Body of pancreas (tissue), 4 donors: Measurements from ENCODE around the gene ADAM11. TPM values are rescaled to one million over a fixed set of nuclear protein-coding genes. Genes with fewer than 3 reads are reported as not detected.

ENCODE experiments used
- ATAC-seq: fragments of 150-250 bp; one replicate; pipeline ENCODE4 v1.9.1; 2016
- DNase-seq, 4 donors: peaks; one replicate each; pipeline ENCODE4 v3.0.0-alpha.2; 2019
- H3K27ac ChIP-seq, 4 donors: fragments of 200-600 bp; sonication (generic); 1 replicate in 3 of 4; 2 replicates in 1 of 4; pipeline versions ENCODE4 v1.5.1 to v1.6.1; 2016 to 2019; ENCODE audit warnings: mild to moderate bottlenecking in 1 of 4, mixed read lengths in 1 of 4, moderate library complexity in 1 of 4
- H3K27me3 ChIP-seq, 2 donors: fragments of 200-600 bp; sonication (generic); one replicate each; pipeline ENCODE4 v1.6.0; 2016; ENCODE audit warnings: mild to moderate bottlenecking in 1 of 2
- H3K36me3 ChIP-seq, 2 donors: fragments of 200-600 bp; sonication (generic); replicated peaks in 1 of 2; 2 replicates each; pipeline ENCODE4 v1.5.1; 2016; ENCODE audit warnings: low read depth in 2 of 2; ENCODE audit not compliant: insufficient read depth in 1 of 2
- H3K4me1 ChIP-seq: fragments of 200-600 bp; sonication (generic); one replicate; pipeline ENCODE4 v1.6.0; 2016
- H3K4me3 ChIP-seq, 2 donors: fragments of 200-600 bp; sonication (generic); 1 replicate in 1 of 2; 2 replicates in 1 of 2; pipeline ENCODE4 v1.5.1; 2016 to 2019
- H3K9me3 ChIP-seq, 3 donors: fragments of 200-600 bp; sonication (generic); 1 replicate in 2 of 3; 2 replicates in 1 of 3; pipeline ENCODE4 v1.5.1; 2016
- POLR2A ChIP-seq, 3 donors: fragments of 450-650 bp; IDR thresholded peaks; one replicate each; pipeline ENCODE4 v1.6.1; 2016; ENCODE audit warnings: antibody characterized with exemption in 3 of 3, mild to moderate bottlenecking in 2 of 3
- WGBS, 2 donors: methylation state at CpG; one replicate each; pipeline ENCODE4 v1.1.5; 2017; 5-methylcytosine and 5-hydroxymethylcytosine counted together
- intact Hi-C: fragments of 100-400 bp; cut with DNase I; formaldehyde crosslinking; loops from one replicate; pipeline ENCODE4 v1.15.1; 2023
- total RNA-seq, 2 donors: library from RNA; depleted of rRNA; stranded (reverse); fragments of >200 nt; gene quantifications; one replicate each; pipeline ENCODE4 v1.1.0, GENCODE V29; 2016
- TF ChIP-seq, protein P1 (sequence below), 7 experiments: fragments of 450-650 bp in 4 of 7; fragments of 200-600 bp in 3 of 7; sonication (generic) in 3 of 7; IDR thresholded peaks; one replicate each; pipeline ENCODE4 v1.5.1; 2016 to 2019; ENCODE audit warnings: antibody characterized with exemption in 7 of 7

Gene ADAM11
- total RNA-seq, 2 donors from 2014 or later = under 0.01 TPM

DNA sequence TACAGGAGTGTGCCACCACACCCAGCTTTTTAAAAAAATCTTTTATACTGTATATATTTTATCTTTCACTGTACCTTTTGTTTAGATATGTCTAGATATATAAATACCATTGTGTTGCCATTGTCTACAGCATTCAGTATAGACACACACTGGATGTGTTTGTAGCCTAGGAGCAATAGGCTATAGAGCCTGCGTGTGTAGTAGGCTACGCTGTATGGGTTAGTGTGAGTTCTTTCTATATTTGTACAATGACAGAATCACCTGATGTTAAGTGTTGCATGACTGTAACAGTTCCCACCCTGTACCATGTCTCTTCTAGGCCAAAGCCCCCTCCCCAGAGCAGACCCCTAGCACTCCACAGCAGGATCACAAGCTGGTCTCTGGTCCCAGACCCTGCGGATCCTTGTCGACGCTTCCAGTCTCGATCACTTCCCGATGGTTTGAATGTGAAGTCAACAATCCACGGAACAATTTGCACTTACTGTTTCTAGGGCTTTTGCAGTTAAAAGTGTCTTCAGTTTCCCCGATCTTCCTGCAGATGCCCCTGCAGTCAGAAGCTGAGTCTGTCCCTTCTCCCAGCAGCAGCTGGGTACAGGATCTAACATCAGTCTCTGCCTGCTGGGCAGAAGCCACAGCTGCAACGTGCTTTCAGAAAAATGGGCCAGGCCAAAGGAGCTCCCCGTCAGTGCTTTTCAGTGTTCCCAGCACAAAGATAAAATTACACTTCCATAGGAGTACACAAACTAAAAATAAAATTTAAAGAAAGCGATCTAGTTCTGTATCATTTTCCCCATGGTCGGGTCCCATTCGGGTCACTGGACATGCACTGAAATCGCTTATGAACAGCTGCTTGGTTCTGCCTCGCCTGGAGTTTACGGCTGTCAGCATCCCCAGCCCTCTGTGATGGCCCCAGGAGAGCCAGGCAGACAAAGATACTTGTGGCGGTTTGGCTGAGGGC lies 35.4 kb downstream of the ADAM11 start:
- 77 to 80% methylated on average over 18 of the region's 18 CpGs for WGBS, 2 donors
- no peak overlapping the region for H3K4me3 ChIP-seq
- no peaks in the 10 kb centered on the region for H3K4me1 ChIP-seq
- DNase-seq (no peak), ATAC-seq (no peak)
- H3K27ac ChIP-seq = peak overlapping the region in 1 of 4 donors; percentile 41
- intact Hi-C loops = no loop called here
- H3K9me3 ChIP-seq = no peaks in the 10 kb centered on the region
- no peaks in the 10 kb centered on the region for H3K27me3 ChIP-seq
- no peak for TF ChIP-seq POLR2A (IDR thresholded peaks at IDR 0.05)
- TF ChIP-seq, protein P1, sequence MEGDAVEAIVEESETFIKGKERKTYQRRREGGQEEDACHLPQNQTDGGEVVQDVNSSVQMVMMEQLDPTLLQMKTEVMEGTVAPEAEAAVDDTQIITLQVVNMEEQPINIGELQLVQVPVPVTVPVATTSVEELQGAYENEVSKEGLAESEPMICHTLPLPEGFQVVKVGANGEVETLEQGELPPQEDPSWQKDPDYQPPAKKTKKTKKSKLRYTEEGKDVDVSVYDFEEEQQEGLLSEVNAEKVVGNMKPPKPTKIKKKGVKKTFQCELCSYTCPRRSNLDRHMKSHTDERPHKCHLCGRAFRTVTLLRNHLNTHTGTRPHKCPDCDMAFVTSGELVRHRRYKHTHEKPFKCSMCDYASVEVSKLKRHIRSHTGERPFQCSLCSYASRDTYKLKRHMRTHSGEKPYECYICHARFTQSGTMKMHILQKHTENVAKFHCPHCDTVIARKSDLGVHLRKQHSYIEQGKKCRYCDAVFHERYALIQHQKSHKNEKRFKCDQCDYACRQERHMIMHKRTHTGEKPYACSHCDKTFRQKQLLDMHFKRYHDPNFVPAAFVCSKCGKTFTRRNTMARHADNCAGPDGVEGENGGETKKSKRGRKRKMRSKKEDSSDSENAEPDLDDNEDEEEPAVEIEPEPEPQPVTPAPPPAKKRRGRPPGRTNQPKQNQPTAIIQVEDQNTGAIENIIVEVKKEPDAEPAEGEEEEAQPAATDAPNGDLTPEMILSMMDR (IDR thresholded peaks at IDR 0.05) = no peak
- no peaks in the 10 kb centered on the region for H3K36me3 ChIP-seq

DNA sequence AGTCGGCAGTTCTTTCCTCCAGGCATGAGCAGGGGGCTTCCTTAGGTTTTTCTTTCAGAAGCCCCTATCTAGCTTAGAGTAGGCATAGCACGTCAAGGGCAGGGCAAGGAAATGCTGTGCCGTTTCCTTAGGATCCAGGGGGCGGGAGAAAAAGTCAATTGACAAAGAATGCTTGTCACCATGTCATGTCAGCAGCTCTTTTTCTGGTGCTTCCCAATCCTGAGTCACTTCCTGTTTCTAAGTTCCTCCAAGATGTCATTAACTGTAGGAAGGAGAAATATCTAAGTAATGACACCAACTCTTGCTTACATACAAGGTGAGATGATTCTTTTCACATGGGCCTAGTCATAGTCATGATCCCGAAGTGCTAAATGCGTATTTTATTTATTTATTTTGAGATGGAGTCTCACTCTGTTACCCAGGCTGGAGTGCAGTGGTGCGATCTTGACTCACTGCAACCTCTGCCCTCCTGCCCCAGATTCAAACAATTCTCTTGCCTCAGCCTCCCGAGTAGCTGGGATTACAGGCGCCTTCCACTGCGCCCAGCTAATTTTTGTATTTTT lies 36.1 kb downstream of the ADAM11 start:
- 50% methylated on average over 10 of the region's 10 CpGs for WGBS, 2 donors
- no peak for TF ChIP-seq POLR2A (IDR thresholded peaks at IDR 0.05)
- TF ChIP-seq, protein P1 (IDR thresholded peaks at IDR 0.05) = no peak
- peak overlapping the region in 1 of 4 donors; percentile 41 for H3K27ac ChIP-seq

DNA sequence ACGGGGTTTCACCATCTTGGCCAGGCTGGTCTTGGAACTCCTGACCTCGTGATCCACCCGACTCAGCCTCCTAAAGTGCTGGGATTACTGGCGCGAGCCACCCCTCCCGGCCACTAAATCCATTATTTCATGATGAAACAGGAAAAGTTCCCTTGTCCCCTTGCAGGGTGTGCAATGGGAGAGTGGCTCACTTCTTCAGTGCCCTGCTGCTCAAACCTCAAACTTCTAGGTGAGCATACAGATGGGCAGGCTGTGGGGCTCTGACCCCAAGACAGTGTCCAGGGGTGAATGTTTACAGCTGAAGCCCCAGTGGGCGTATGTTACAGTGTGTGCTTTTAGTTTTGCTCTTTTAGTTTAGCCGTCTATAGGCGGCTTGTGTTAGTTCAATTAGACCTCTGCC lies 36.6 kb downstream of the ADAM11 start:
- intact Hi-C loops = no loop called here
- Histone ChIP-seq H3K36me3 (no peaks in the 10 kb centered on the region), H3K4me1 (no peaks in the 10 kb centered on the region), H3K9me3 (no peaks in the 10 kb centered on the region), H3K4me3 (no peak overlapping the region), H3K27ac (peak overlapping the region in 1 of 4 donors; percentile 21), H3K27me3 (no peaks in the 10 kb centered on the region)
- 61 to 74% methylated on average over 9 of the region's 9 CpGs for WGBS, 2 donors
- DNase-seq = no peak
- no peak for ATAC-seq
- no peak for TF ChIP-seq POLR2A (IDR thresholded peaks at IDR 0.05)
- TF ChIP-seq, protein P1 (IDR thresholded peaks at IDR 0.05) = no peak

More for the DNA sequence above, 36.1 kb downstream of the ADAM11 start:
- DNase-seq (no peak), ATAC-seq (no peak)
- H3K36me3 ChIP-seq = no peaks in the 10 kb centered on the region
- no peak overlapping the region for H3K4me3 ChIP-seq
- no peaks in the 10 kb centered on the region for H3K4me1 ChIP-seq
- H3K9me3 ChIP-seq = no peaks in the 10 kb centered on the region
- H3K27me3 ChIP-seq = no peaks in the 10 kb centered on the region
- intact Hi-C loops = no loop called here

DNA sequence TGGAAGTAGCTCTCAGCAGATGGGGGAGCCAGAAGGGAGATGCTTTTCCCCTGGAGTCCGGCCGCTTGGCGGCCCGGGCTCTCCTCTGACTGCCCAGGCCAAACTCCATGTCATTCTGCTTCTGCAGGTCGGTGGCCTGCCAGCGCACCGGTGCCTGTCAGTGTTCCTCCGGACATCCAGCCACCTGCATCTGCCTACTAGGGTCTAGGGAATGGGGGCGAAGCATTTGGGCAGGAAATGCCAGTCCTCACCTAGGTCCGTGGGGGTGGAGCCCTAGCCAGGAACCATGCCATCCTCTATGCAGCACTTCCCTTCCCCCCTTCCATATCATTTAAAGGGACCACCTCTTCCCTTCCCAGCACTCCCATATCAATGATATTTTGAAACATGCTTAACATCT lies 37.1 kb downstream of the ADAM11 start:
- intact Hi-C loops = no loop called here
- 38 to 65% methylated on average over 2 to 10 of the region's 10 CpGs for WGBS, 2 donors
- Histone ChIP-seq H3K27ac (no peak overlapping the region), H3K4me3 (no peak overlapping the region), H3K36me3 (no peaks in the 10 kb centered on the region), H3K4me1 (no peaks in the 10 kb centered on the region), H3K9me3 (no peaks in the 10 kb centered on the region), H3K27me3 (no peaks in the 10 kb centered on the region)
- ATAC-seq (no peak), DNase-seq (no peak)
- TF ChIP-seq, protein P1 (IDR thresholded peaks at IDR 0.05) = no peak
- no peak for TF ChIP-seq POLR2A (IDR thresholded peaks at IDR 0.05)
